SK-N-SH treated with all-trans-retinoic acid at 6 μM for 48 hours (cell line): ENCODE data around the gene KIF22.

Experiments
- BACH2 ChIP-seq: fragments of 250-450 bp; sonication (Bioruptor Pico); IDR thresholded peaks from 2 replicates; pipeline ENCODE4 v1.9.0; 2021; ENCODE audit warnings: mild to moderate bottlenecking, borderline replicate concordance
- CSRNP3 ChIP-seq: fragments of 250-450 bp; sonication (Bioruptor Pico); IDR thresholded peaks from 2 replicates; pipeline ENCODE4 v1.5.1; 2021; ENCODE audit warnings: mild to moderate bottlenecking, moderate library complexity
- ISL1 ChIP-seq: fragments of 250-450 bp; sonication (Bioruptor Pico); IDR thresholded peaks from 2 replicates; pipeline ENCODE4 v2.1.2; 2022; ENCODE audit warnings: mild to moderate bottlenecking, moderate library complexity
- OSR1 ChIP-seq: fragments of 250-450 bp; sonication (Bioruptor Pico); IDR thresholded peaks from 2 replicates; pipeline ENCODE4 v1.8.0; 2022; ENCODE audit warnings: moderate library complexity, mild to moderate bottlenecking, inconsistent platforms
- PATZ1 ChIP-seq: fragments of 250-450 bp; sonication (Bioruptor Pico); IDR thresholded peaks from 2 replicates; pipeline ENCODE4 v1.8.0; 2020; ENCODE audit warnings: mild to moderate bottlenecking, moderate library complexity, borderline replicate concordance
- POU6F1 ChIP-seq: fragments of 250-450 bp; sonication (Bioruptor Pico); IDR thresholded peaks from 2 replicates; pipeline ENCODE4 v1.8.0; 2021; ENCODE audit warnings: low read depth, mild to moderate bottlenecking, moderate library complexity, borderline replicate concordance
- TCF4 ChIP-seq: fragments of 250-450 bp; sonication (Bioruptor Pico); IDR thresholded peaks from 2 replicates; pipeline ENCODE4 v1.8.0; 2021; ENCODE audit warnings: mild to moderate bottlenecking, moderate library complexity, borderline replicate concordance
- ZFP3 ChIP-seq: fragments of 250-450 bp; sonication (Bioruptor Pico); IDR thresholded peaks from 2 replicates; pipeline ENCODE4 v1.5.0; 2020; ENCODE audit warnings: mild to moderate bottlenecking, moderate library complexity
- ZFP30 ChIP-seq: fragments of 450-650 bp; formaldehyde crosslinking; IDR thresholded peaks from 2 replicates; pipeline ENCODE4 v1.5.0; 2022; ENCODE audit warnings: mild to moderate bottlenecking, moderate library complexity
- ZNF8 ChIP-seq: fragments of 450-650 bp; formaldehyde crosslinking; IDR thresholded peaks from 2 replicates; pipeline ENCODE4 v1.5.0; 2020; ENCODE audit warnings: mild to moderate bottlenecking, moderate library complexity

- no peak for TF ChIP-seq PATZ1 (CRISPR knock-in tag)
- TF ChIP-seq TCF4 (CRISPR knock-in tag) = no peak
- no peak for TF ChIP-seq BACH2 (CRISPR knock-in tag)
- no peak for TF ChIP-seq OSR1
- TF ChIP-seq ISL1 (CRISPR knock-in tag) = no peak
- TF ChIP-seq ZFP3 (CRISPR knock-in tag) = no peak
- TF ChIP-seq ZNF8 (CRISPR knock-in tag) = no peak
- TF ChIP-seq POU6F1 = no peak
- no peak for TF ChIP-seq CSRNP3 (CRISPR knock-in tag)
- no peak for TF ChIP-seq ZFP30 (CRISPR knock-in tag)
Measured at GRCh38 chr16:29810699-29811169, 20.2 kb downstream of the KIF22 start.
